HepG2 (cell line): Measurements from ENCODE around the gene IL4I1. TPM values are rescaled to one million over a fixed set of nuclear protein-coding genes. Genes with fewer than 3 reads are reported as not detected.
A peak's percentile ranks its signal among the peaks of the same experiment; 100 is the strongest.

ENCODE experiments used
- BCL3 ChIP-seq: sonication (generic); formaldehyde crosslinking; IDR thresholded peaks from 2 replicates; pipeline ENCODE4 v1.5.1; 2020; ENCODE audit warnings: mild to moderate bottlenecking, missing genetic modification reagents, moderate library complexity
- CAMTA2 ChIP-seq: sonication (generic); formaldehyde crosslinking; IDR thresholded peaks from 2 replicates; pipeline ENCODE4 v1.4.0; 2020; ENCODE audit warnings: mild to moderate bottlenecking, missing genetic modification reagents, borderline replicate concordance
- HOXA9 ChIP-seq: sonication (generic); formaldehyde crosslinking; IDR thresholded peaks from 2 replicates; pipeline ENCODE4 v1.8.1; 2022; ENCODE audit warnings: missing genetic modification reagents, mild to moderate bottlenecking, moderate library complexity, borderline replicate concordance
- POLR2A ChIP-seq, 2 experiments: IDR thresholded peaks; 2 replicates each; pipeline ENCODE4 v1.6.1; 2011; ENCODE audit warnings: low read depth in 2 of 2, low read length in 2 of 2, mild to moderate bottlenecking in 1 of 2, moderate library complexity in 1 of 2; ENCODE audit not compliant: insufficient read depth in 1 of 2
- SNAPC5 ChIP-seq: sonication (generic); formaldehyde crosslinking; IDR thresholded peaks from 2 replicates; pipeline ENCODE4 v1.8.1; 2023; ENCODE audit warnings: mild to moderate bottlenecking, missing genetic modification reagents, borderline replicate concordance
- THAP9 ChIP-seq: sonication (generic); formaldehyde crosslinking; IDR thresholded peaks from 2 replicates; pipeline ENCODE4; 2020; ENCODE audit warnings: missing genetic modification reagents, mild to moderate bottlenecking, borderline replicate concordance
- USF2 ChIP-seq, 2 experiments: sonication (generic) in 1 of 2; formaldehyde crosslinking in 1 of 2; IDR thresholded peaks; 2 replicates each; pipeline versions ENCODE4 v1.5.1 to v1.6.1; 2011 to 2020; ENCODE audit warnings: borderline replicate concordance in 1 of 2, low read depth in 1 of 2, low read length in 1 of 2, mild to moderate bottlenecking in 1 of 2, missing genetic modification reagents in 1 of 2, moderate library complexity in 1 of 2
- YY1 ChIP-seq: IDR thresholded peaks from 2 replicates; pipeline ENCODE4 v1.6.1; 2011; ENCODE audit warnings: low read length, low read depth, moderate library complexity, mild to moderate bottlenecking; ENCODE audit not compliant: insufficient read depth, insufficient replicate concordance
- ZFX ChIP-seq: sonication (generic); formaldehyde crosslinking; IDR thresholded peaks from 2 replicates; pipeline ENCODE4 v1.4.0; 2020; ENCODE audit warnings: mild to moderate bottlenecking, low read depth, missing genetic modification reagents, moderate library complexity
- ZMYM4 ChIP-seq: sonication (generic); formaldehyde crosslinking; IDR thresholded peaks from 2 replicates; pipeline ENCODE4 v1.8.1; 2023; ENCODE audit warnings: mild to moderate bottlenecking, missing genetic modification reagents
- ZNF337 ChIP-seq: sonication (generic); formaldehyde crosslinking; IDR thresholded peaks from 2 replicates; pipeline ENCODE4 v1.5.1; 2020; ENCODE audit warnings: missing genetic modification reagents, low read depth, mild to moderate bottlenecking, borderline replicate concordance
- ZNF468 ChIP-seq: sonication (generic); formaldehyde crosslinking; IDR thresholded peaks from 2 replicates; pipeline ENCODE4 v1.8.0; 2022; ENCODE audit warnings: mild to moderate bottlenecking, moderate library complexity, missing genetic modification reagents
- ZNF552 ChIP-seq: sonication (generic); formaldehyde crosslinking; IDR thresholded peaks from 2 replicates; pipeline ENCODE4 v1.9.0; 2022; ENCODE audit warnings: missing genetic modification reagents, mild to moderate bottlenecking, borderline replicate concordance
- ZNF687 ChIP-seq: sonication (generic); formaldehyde crosslinking; IDR thresholded peaks from 2 replicates; pipeline ENCODE4 v1.5.1; 2020; ENCODE audit warnings: mild to moderate bottlenecking, missing genetic modification reagents, moderate library complexity
- ZNF777 ChIP-seq: sonication (generic); formaldehyde crosslinking; IDR thresholded peaks from 2 replicates; pipeline ENCODE4 v1.4.0; 2020; ENCODE audit warnings: missing genetic modification reagents
- ZNF781 ChIP-seq: sonication (generic); formaldehyde crosslinking; IDR thresholded peaks from 2 replicates; pipeline ENCODE4 v1.5.1; 2020; ENCODE audit warnings: borderline replicate concordance, mild to moderate bottlenecking, missing genetic modification reagents; ENCODE audit errors: not compliant biosample characterization
- polyA plus RNA-seq, 8 experiments: library from polyadenylated mRNA; depleted of rRNA in 3 of 8; stranded (reverse) in 7 of 8; unstranded in 1 of 8; fragments of >200 nt; fragmentation: Illumina TruSeq in 4 of 8; extraction: Trizol in 4 of 8; gene quantifications; 2 replicates each; pipeline versions ENCODE4 v1.2.1 to v1.2.3, GENCODE V29; 2011 to 2016; ENCODE audit warnings: low read depth in 4 of 8, missing spikeins in 1 of 8, mixed read lengths in 1 of 8; ENCODE audit not compliant: insufficient read depth in 1 of 8
- total RNA-seq, 5 experiments: library from RNA; depleted of rRNA; stranded (reverse); fragments of >200 nt; fragmentation: Illumina TruSeq; extraction: Trizol; gene quantifications; 2 replicates each; pipeline ENCODE4 v1.2.3, GENCODE V29; 2016; ENCODE audit warnings: low read depth in 1 of 5

Gene IL4I1
- total and polyA plus RNA-seq, 2 of the 13 experiments (the other 11 are each of a cell fraction or from before 2014, with no cell fraction given): not detected

- TF ChIP-seq USF2 (IDR thresholded peaks at IDR 0.05; ENCODE audit: low read depth, low read length) (no peak), USF2 (CRISPR knock-in tag; IDR thresholded peaks at IDR 0.05; ENCODE audit: borderline replicate concordance) (no peak), ZNF687 (CRISPR knock-in tag) (peak; percentile 50), HOXA9 (CRISPR knock-in tag) (no peak), ZMYM4 (CRISPR knock-in tag) (peak; percentile 70), ZNF337 (CRISPR knock-in tag) (no peak), ZFX (CRISPR knock-in tag) (0 out of 2 replicates have a peak, but pooled peaks have one; percentile 6), ZNF468 (CRISPR knock-in tag) (no peak), ZNF781 (CRISPR knock-in tag) (no peak), THAP9 (CRISPR knock-in tag) (no peak), YY1 (peak; percentile 24), SNAPC5 (CRISPR knock-in tag) (no peak), CAMTA2 (CRISPR knock-in tag) (no peak), POLR2A (IDR thresholded peaks at IDR 0.05; ENCODE audit: insufficient read depth in 1 of 2, low read depth in 2 of 2, low read length in 2 of 2) (peak in 1 of 2 experiments; percentile 27; a peak in 1 of 4 replicates), BCL3 (CRISPR knock-in tag) (no peak), ZNF777 (no peak), ZNF552 (CRISPR knock-in tag) (no peak)
Measured at GRCh38 chr19:49912965-49913685, 16.4 kb upstream of the IL4I1 start (continued).
